GM18951 (cell line): ENCODE data around the gene NAT14.
"Not testable (repeated sequence)": the region's sequence is repeated elsewhere in the genome, so short reads cannot be mapped to it uniquely, and the experiment has no call there.

Experiments used
- POLR2A ChIP-seq: IDR thresholded peaks from 4 replicates; pipeline ENCODE4 v1.6.1; 2011; ENCODE audit warnings: mild to moderate bottlenecking; ENCODE audit not compliant: insufficient read length, insufficient read depth; ENCODE audit errors: extremely low read depth
- in situ Hi-C: fragments of 300-500 bp; cut with MboI; formaldehyde crosslinking; loops from one replicate; pipeline ENCODE4 v1.12.0; 2022; ENCODE audit warnings: low sequenced_read_pairs, mixed read lengths, inconsistent platforms; ENCODE audit not compliant: unreplicated experiment

Gene NAT14

DNA sequence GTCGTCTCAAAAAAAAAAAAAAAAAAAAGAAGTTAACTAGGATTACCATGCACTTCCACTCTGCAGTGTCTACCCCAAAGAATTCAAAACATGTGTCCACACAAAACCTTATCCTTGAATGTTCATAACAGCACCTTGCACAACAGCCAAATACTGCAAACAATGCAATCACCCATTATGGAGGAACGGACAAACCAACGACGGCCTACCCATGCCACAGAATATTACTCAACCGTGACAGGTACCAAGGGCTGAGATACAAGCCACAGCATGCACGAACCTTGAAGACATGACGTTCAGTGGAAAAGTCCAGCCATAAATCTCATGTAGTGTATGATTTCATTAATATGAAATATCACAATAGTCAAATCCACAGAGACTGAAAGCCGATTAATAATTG lies 38.9 kb upstream of the NAT14 start:
- TF ChIP-seq POLR2A = no peak
- in situ Hi-C loops = no loop called here

- in situ Hi-C loops = no loop called here
- no peak for TF ChIP-seq POLR2A
Observed at GRCh38 chr19:55447421-55448174, 37.4 kb upstream of the NAT14 start.

DNA sequence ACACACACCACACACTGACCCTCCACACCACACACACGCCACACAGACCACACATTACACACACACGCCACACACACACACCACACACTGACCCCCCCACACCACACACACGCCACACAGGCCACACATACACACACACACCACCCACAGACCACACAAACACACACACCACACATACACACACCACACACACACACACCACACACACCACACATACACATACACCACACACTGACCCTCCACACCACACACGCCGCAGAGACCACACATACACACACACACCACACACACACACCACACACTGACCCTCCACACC lies 36.9 kb upstream of the NAT14 start:
- in situ Hi-C loops = not testable (repeated sequence)

GRCh38 chr19:55449469-55449868 lies 35.5 kb upstream of the NAT14 start:
- TF ChIP-seq POLR2A = no peak
- in situ Hi-C loops = no loop called here

GRCh38 chr19:55451163-55451964 lies 33.6 kb upstream of the NAT14 start:
- in situ Hi-C loops = no loop called here
- no peak for TF ChIP-seq POLR2A

DNA sequence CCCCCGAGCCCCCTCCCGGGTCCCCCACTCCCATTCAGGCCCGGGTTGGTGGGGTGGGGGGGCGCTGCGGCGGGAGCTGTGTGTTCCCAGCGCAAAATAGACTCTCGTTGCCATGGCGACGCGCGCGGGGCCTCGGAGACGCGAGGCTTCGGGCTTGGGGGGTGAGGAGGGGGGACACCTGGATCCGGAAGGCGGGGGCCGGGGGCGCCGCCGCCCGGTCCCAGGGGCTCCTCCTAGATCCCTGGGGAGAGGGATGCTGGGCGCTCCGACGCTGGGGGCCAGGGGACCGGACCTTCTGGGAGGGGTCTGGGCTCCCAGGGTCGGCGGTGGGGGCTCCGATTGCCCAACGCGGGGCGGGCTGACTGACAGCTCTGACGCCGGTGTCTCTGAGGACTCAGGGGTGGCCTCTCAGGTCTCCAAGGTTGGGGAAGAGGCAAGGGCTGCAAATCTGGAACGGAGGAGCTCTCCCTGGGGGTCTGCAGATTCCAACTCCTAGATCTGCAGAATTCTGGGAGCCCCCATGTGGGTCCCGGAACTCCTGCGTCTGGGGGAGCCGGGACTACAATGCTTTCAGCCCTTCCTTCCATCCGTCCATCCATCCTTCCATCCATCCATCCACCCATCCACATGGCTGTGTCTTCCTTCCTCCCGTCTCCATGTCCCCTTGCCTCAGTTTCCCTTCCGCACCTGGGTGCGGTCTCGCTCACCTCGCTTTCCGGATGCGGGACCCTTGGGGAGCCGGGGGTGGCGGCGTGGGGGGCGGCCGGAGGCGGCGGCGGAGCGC lies 32.8 kb upstream of the NAT14 start:
- in situ Hi-C loops = no loop called here

GRCh38 chr19:55452749-55453346 lies 32.1 kb upstream of the NAT14 start:
- TF ChIP-seq POLR2A = no peak
- in situ Hi-C loops = no loop called here

More for the DNA sequence above, 32.8 kb upstream of the NAT14 start:
- no peak for TF ChIP-seq POLR2A

DNA sequence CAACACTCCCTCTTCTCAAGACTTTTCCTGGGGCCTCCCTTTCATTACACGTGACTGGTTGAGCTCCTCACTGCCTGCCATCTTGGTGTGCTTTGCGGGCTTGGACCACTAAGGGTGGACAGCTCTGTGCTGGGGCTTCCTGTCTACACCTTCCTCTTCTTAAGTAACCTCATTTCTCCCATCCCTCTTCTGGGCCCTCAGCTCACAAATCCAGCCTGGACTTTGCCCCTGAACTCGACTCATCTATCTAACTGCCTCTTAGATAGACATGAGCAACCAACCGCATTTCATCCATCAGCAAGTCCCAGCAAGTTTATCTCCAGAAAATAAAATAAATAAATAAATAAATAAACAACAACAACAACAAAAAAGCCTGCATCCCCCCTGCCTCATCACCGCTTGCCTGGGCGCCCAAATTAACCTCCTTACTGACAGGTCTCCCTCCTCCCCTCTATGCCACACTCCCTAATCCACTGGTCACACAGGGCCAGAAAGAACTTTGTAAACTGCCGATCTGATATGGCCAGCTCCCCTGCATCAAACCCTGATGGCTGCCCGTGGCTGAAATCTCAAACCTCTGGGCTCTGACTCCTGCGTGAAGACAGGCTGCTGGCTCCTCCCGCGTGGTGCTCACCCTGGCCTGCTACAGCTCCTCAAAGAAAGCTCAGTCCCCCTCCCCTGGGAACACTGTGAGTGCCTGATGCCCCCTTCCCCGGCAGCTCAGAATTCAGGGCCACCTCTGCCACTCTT lies 31.3 kb upstream of the NAT14 start:
- in situ Hi-C loops = no loop called here
- TF ChIP-seq POLR2A = no peak

GRCh38 chr19:55454787-55455243 lies 30.2 kb upstream of the NAT14 start:
- in situ Hi-C loops = no loop called here
- no peak for TF ChIP-seq POLR2A

GRCh38 chr19:55455576-55456235 lies 29.3 kb upstream of the NAT14 start:
- in situ Hi-C loops = no loop called here
- TF ChIP-seq POLR2A = no peak

DNA sequence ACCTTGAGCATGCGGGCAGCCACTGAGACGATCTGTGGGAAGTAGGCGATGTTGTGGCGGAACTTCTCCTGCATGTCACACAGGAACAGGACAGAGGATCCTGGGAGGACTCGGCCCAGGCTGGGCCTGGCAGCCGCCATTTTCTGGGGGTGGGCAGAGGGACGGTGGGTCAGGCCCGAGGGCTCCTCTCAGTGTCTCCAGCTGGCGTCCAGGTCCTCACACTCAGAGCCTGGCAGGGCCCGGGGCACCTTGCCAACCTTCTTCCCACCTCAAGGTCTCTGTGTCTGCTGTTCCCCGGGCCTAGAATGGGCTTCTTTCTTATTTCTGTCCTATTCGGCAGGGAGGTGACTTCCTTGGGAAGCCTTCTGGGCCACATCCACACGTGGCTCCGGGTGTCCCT lies 28.6 kb upstream of the NAT14 start:
- TF ChIP-seq POLR2A = no peak
- in situ Hi-C loops = no loop called here
